SK-N-SH (cell line): Measurements from ENCODE around the gene CRYBG1. TPM values are rescaled to one million over a fixed set of nuclear protein-coding genes. Genes with fewer than 3 reads are reported as not detected.

ENCODE experiments used
- CTCF ChIA-PET: fragments of 300-600, 350-600 bp; formaldehyde crosslinking; extraction: SDS; loops from one replicate; lab custom pipeline; 2021; lab: Yijun Ruan, JAX
- POLR2A ChIA-PET: fragments of 350-600 bp; sonication (Branson Sonifier 250); formaldehyde crosslinking; extraction: SDS; loops from one replicate; lab custom pipeline; 2020; ENCODE audit warnings: antibody characterized with exemption, inconsistent platforms; lab: Yijun Ruan, JAX
- DNase-seq: peaks from one replicate; pipeline ENCODE4 v3.0.0; 2012
- H2AFZ ChIP-seq: fragments of 200-600 bp; sonication (generic); 2 replicates; pipeline ENCODE4 v1.8.1; 2016; ENCODE audit warnings: antibody characterized with exemption, mild to moderate bottlenecking, low read depth
- H3F3A ChIP-seq: fragments of 200-600 bp; sonication (generic); replicated peaks from 2 replicates; pipeline ENCODE3; 2016; ENCODE audit warnings: antibody characterized with exemption, mild to moderate bottlenecking; ENCODE audit not compliant: insufficient read depth
- H3K27ac ChIP-seq, 2 experiments: fragments of 200-500 bp in 1 of 2; fragments of 200-600 bp in 1 of 2; sonication (Bioruptor generic) in 1 of 2; sonication (generic), shearing (Covaris generic) in 1 of 2; 2 replicates each; pipeline versions ENCODE4 v1.5.1 to v1.6.1; 2014 to 2016; ENCODE audit warnings: low read depth in 2 of 2, inconsistent platforms in 1 of 2, low read length in 1 of 2, mild to moderate bottlenecking in 1 of 2, mixed read lengths in 1 of 2
- H3K27me3 ChIP-seq: fragments of 200-600 bp; sonication (generic), shearing (Covaris generic); 2 replicates; pipeline ENCODE4 v1.6.1; 2016; ENCODE audit warnings: mixed run types; ENCODE audit not compliant: insufficient read depth
- H3K36me3 ChIP-seq, 2 experiments: fragments of 200-500 bp in 1 of 2; fragments of 200-600 bp in 1 of 2; sonication (Bioruptor generic) in 1 of 2; sonication (generic) in 1 of 2; replicated peaks in 1 of 2; 2 replicates each; pipeline versions ENCODE3 to v1.5.1; 2014 to 2016; ENCODE audit warnings: low read length in 1 of 2, mild to moderate bottlenecking in 1 of 2; ENCODE audit not compliant: insufficient read depth in 2 of 2, control insufficient read depth in 1 of 2
- H3K4me1 ChIP-seq, 2 experiments: fragments of 200-500 bp in 1 of 2; fragments of 200-600 bp in 1 of 2; sonication (Bioruptor generic) in 1 of 2; sonication (generic), shearing (Covaris generic) in 1 of 2; 2 replicates each; pipeline versions ENCODE4 v1.5.1 to v1.6.1; 2014 to 2016; ENCODE audit warnings: low read depth in 1 of 2, low read length in 1 of 2, mixed run types in 1 of 2; ENCODE audit not compliant: insufficient read depth in 2 of 2, control insufficient read depth in 1 of 2
- H3K4me2 ChIP-seq: fragments of 200-600 bp; sonication (generic), shearing (Covaris generic); 2 replicates; pipeline ENCODE4 v1.6.1; 2017; ENCODE audit warnings: mixed run types
- H3K4me3 ChIP-seq, 2 experiments: fragments of 200-500 bp in 1 of 2; fragments of 200-600 bp in 1 of 2; sonication (Bioruptor generic) in 1 of 2; sonication (generic), shearing (Covaris generic) in 1 of 2; 2 replicates each; pipeline versions ENCODE4 v1.5.1 to v1.8.1; 2014 to 2016; ENCODE audit warnings: low read depth in 2 of 2, inconsistent platforms in 1 of 2, low read length in 1 of 2, mild to moderate bottlenecking in 1 of 2, mixed read lengths in 1 of 2, moderate library complexity in 1 of 2
- H3K79me2 ChIP-seq: fragments of 200-600 bp; sonication (generic); 2 replicates; pipeline ENCODE4 v1.8.1; 2017; ENCODE audit warnings: mild to moderate bottlenecking; ENCODE audit not compliant: insufficient read depth
- H3K9ac ChIP-seq: fragments of 200-600 bp; sonication (generic); 2 replicates; pipeline ENCODE4 v1.6.1; 2017; ENCODE audit warnings: mixed run types
- H3K9me2 ChIP-seq: fragments of 200-600 bp; sonication (generic); 2 replicates; pipeline ENCODE4 v1.6.1; 2017; ENCODE audit warnings: mixed run types
- H3K9me3 ChIP-seq: fragments of 200-600 bp; sonication (generic); 2 replicates; pipeline ENCODE4 v1.6.1; 2017; ENCODE audit warnings: mixed run types, mild to moderate bottlenecking, moderate library complexity
- H4K20me1 ChIP-seq: fragments of 200-600 bp; sonication (generic); 2 replicates; pipeline ENCODE4 v1.6.1; 2017; ENCODE audit warnings: mild to moderate bottlenecking, mixed run types; ENCODE audit not compliant: insufficient read depth
- CHD2 ChIP-seq: fragments of 150-350 bp; IDR thresholded peaks from 2 replicates; pipeline ENCODE4 v1.6.1; 2018; ENCODE audit warnings: low read length; ENCODE audit not compliant: partially characterized antibody
- EP300 ChIP-seq, 2 experiments: IDR thresholded peaks; 2 replicates each; pipeline versions ENCODE4 v1.4.0 to v1.6.1; 2012; ENCODE audit warnings: borderline replicate concordance in 1 of 2, low read depth in 1 of 2, low read length in 1 of 2
- FOSL2 ChIP-seq: IDR thresholded peaks from 2 replicates; pipeline ENCODE4 v1.4.0; 2012; ENCODE audit warnings: low read depth, mild to moderate bottlenecking, moderate library complexity, borderline replicate concordance
- FOXM1 ChIP-seq: IDR thresholded peaks from 2 replicates; pipeline ENCODE4 v1.4.0; 2012; ENCODE audit warnings: low read depth, mild to moderate bottlenecking
- GABPA ChIP-seq: IDR thresholded peaks from 2 replicates; pipeline ENCODE4 v1.4.0; 2012; ENCODE audit warnings: low read depth, mild to moderate bottlenecking
- JUND ChIP-seq: IDR thresholded peaks from 2 replicates; pipeline ENCODE4 v1.4.0; 2012
- MEF2A ChIP-seq: IDR thresholded peaks from 2 replicates; pipeline ENCODE4 v1.4.0; 2012; ENCODE audit warnings: low read depth, borderline replicate concordance
- MXI1 ChIP-seq: IDR thresholded peaks from 2 replicates; pipeline ENCODE4 v1.6.1; 2012; ENCODE audit warnings: mild to moderate bottlenecking, low read depth, low read length, improper control_type of control experiment
- NFIC ChIP-seq: IDR thresholded peaks from 2 replicates; pipeline ENCODE4 v1.4.0; 2012; ENCODE audit warnings: borderline replicate concordance
- POLR2AphosphoS5 ChIP-seq: IDR thresholded peaks from 2 replicates; pipeline ENCODE4 v1.6.1; 2012; ENCODE audit warnings: low read depth, low read length
- RAD21 ChIP-seq: IDR thresholded peaks from 2 replicates; pipeline ENCODE4 v1.6.1; 2012; ENCODE audit warnings: mild to moderate bottlenecking, low read length
- RXRA ChIP-seq: IDR thresholded peaks from 2 replicates; pipeline ENCODE4 v1.4.0; 2012; ENCODE audit warnings: low read depth, mild to moderate bottlenecking, borderline replicate concordance
- SIN3A ChIP-seq: IDR thresholded peaks from 2 replicates; pipeline ENCODE4 v1.6.1; 2012; ENCODE audit warnings: low read depth, mild to moderate bottlenecking, low read length, moderate library complexity, borderline replicate concordance
- TAF1 ChIP-seq: IDR thresholded peaks from 2 replicates; pipeline ENCODE4 v1.6.1; 2012; ENCODE audit warnings: low read depth, mild to moderate bottlenecking, low read length, moderate library complexity, borderline replicate concordance
- TCF12 ChIP-seq: IDR thresholded peaks from 2 replicates; pipeline ENCODE4 v1.4.0; 2012
- TEAD4 ChIP-seq: IDR thresholded peaks from 2 replicates; pipeline ENCODE4 v1.4.0; 2012; ENCODE audit warnings: mild to moderate bottlenecking, borderline replicate concordance; ENCODE audit not compliant: insufficient read depth
- YY1 ChIP-seq: IDR thresholded peaks from 2 replicates; pipeline ENCODE4 v1.4.0; 2012; ENCODE audit warnings: low read depth, mild to moderate bottlenecking
- WGBS: methylation state at CpG from one replicate; pipeline ENCODE4 v1.1.6; 2017; ENCODE audit warnings: low lambda C conversion rate; 5-methylcytosine and 5-hydroxymethylcytosine counted together
- polyA plus RNA-seq, 3 experiments: library from polyadenylated mRNA; depleted of rRNA; stranded (reverse); fragments of >200 nt; gene quantifications; 2 replicates each; pipeline ENCODE4 v1.2.3, GENCODE V29; 2012
- TF ChIP-seq, protein P1 (sequence below): IDR thresholded peaks from 2 replicates; pipeline ENCODE4; 2012
- TF ChIP-seq, protein P2 (sequence below): IDR thresholded peaks from 2 replicates; pipeline ENCODE4 v1.4.0; 2012; ENCODE audit warnings: low read depth, borderline replicate concordance
- TF ChIP-seq, protein P3 (sequence below): IDR thresholded peaks from 2 replicates; pipeline ENCODE4 v1.4.0; 2012; ENCODE audit warnings: low read depth
- TF ChIP-seq, protein P4 (sequence below): IDR thresholded peaks from 2 replicates; pipeline ENCODE4 v1.4.0; 2012; ENCODE audit warnings: low read depth, borderline replicate concordance
- TF ChIP-seq, protein P5 (sequence below): fragments of 150-350 bp; IDR thresholded peaks from 2 replicates; pipeline ENCODE4 v1.6.1; 2017; ENCODE audit warnings: antibody characterized with exemption, low read length, low read depth, borderline replicate concordance
- TF ChIP-seq, protein P6 (sequence below): fragments of 150-350 bp; IDR thresholded peaks from 2 replicates; pipeline ENCODE4 v1.6.1; 2016; ENCODE audit warnings: mild to moderate bottlenecking, low read depth, low read length

The CRYBG1 gene
- polyA plus RNA-seq, 1 of the 3 experiments (the other 2 are of a cell fraction) = 13.8 TPM

DNA sequence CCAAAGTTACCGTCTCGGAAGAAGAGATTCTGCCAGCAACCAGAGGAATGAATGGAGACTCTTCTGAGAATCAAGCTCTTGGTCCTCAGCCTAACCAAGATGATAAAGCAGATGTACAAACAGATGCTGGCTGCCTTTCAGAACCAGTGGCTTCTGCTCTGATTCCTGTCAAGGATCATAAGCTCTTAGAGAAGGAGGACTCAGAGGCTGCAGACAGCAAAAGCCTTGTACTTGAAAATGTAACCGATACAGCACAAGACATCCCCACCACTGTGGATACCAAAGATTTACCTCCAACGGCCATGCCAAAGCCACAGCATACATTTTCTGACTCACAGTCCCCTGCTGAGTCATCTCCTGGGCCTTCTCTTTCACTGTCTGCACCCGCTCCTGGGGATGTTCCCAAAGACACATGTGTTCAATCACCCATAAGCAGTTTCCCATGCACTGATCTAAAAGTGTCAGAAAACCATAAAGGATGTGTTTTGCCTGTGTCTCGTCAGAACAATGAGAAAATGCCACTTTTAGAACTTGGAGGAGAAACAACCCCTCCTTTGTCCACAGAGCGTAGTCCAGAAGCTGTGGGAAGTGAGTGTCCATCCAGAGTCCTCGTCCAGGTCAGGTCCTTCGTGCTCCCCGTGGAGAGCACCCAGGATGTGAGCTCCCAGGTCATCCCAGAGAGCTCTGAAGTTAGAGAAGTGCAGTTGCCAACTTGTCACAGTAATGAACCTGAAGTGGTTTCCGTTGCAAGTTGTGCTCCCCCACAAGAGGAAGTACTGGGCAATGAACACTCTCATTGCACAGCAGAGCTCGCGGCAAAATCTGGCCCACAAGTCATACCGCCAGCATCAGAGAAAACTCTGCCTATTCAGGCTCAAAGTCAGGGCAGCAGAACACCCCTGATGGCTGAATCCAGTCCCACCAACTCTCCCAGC is 159.2 kb downstream of the CRYBG1 start:
- Histone ChIP-seq H3K4me2 (peak overlapping the region; percentile 78), H3K27me3 (no peaks in the 10 kb centered on the region), H2AFZ (no peak overlapping the region; the same call in 1 of the 2 replicates), H3K4me1 (peaks cover 0 to 18% of the 10 kb centered on the region in 2 experiments), H3F3A (peaks cover 44% of the 10 kb centered on the region), H3K9me2 (no peaks in the 10 kb centered on the region)
- POLR2A ChIA-PET = no interaction called here
- TF ChIP-seq, protein P1, sequence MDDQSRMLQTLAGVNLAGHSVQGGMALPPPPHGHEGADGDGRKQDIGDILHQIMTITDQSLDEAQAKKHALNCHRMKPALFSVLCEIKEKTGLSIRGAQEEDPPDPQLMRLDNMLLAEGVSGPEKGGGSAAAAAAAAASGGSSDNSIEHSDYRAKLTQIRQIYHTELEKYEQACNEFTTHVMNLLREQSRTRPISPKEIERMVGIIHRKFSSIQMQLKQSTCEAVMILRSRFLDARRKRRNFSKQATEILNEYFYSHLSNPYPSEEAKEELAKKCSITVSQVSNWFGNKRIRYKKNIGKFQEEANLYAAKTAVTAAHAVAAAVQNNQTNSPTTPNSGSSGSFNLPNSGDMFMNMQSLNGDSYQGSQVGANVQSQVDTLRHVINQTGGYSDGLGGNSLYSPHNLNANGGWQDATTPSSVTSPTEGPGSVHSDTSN = peak; percentile 96
- TF ChIP-seq, protein P2, sequence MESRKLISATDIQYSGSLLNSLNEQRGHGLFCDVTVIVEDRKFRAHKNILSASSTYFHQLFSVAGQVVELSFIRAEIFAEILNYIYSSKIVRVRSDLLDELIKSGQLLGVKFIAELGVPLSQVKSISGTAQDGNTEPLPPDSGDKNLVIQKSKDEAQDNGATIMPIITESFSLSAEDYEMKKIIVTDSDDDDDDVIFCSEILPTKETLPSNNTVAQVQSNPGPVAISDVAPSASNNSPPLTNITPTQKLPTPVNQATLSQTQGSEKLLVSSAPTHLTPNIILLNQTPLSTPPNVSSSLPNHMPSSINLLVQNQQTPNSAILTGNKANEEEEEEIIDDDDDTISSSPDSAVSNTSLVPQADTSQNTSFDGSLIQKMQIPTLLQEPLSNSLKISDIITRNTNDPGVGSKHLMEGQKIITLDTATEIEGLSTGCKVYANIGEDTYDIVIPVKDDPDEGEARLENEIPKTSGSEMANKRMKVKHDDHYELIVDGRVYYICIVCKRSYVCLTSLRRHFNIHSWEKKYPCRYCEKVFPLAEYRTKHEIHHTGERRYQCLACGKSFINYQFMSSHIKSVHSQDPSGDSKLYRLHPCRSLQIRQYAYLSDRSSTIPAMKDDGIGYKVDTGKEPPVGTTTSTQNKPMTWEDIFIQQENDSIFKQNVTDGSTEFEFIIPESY = peak; percentile 90
- TF ChIP-seq NFIC (peak; percentile 97), TAF1 (0 out of 2 replicates have a peak, but pooled peaks have one; percentile 46), CHD2 (no peak), RAD21 (no peak), TEAD4 (peak; percentile 93), TCF12 (peak; percentile 99), EP300 (IDR thresholded peaks at IDR 0.05; ENCODE audit: borderline replicate concordance in 1 of 2, low read depth in 1 of 2, low read length in 1 of 2) (peak; percentile 67 to 98), MXI1 (no peak), JUND (peak; percentile 100), RXRA (peak; percentile 58; the same call in 1 of the 2 replicates), SIN3A (peak; percentile 94; the same call in 1 of the 2 replicates), GABPA (0 out of 2 replicates have a peak, but pooled peaks have one; percentile 3), FOXM1 (peak; percentile 94), FOSL2 (peak; percentile 99), POLR2AphosphoS5 (peak; percentile 93), YY1 (no peak; the same call in 1 of the 2 replicates), MEF2A (peak; percentile 55; the same call in 1 of the 2 replicates)
- TF ChIP-seq, protein P3, sequence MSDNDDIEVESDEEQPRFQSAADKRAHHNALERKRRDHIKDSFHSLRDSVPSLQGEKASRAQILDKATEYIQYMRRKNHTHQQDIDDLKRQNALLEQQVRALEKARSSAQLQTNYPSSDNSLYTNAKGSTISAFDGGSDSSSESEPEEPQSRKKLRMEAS = peak; percentile 91
- TF ChIP-seq, protein P4, sequence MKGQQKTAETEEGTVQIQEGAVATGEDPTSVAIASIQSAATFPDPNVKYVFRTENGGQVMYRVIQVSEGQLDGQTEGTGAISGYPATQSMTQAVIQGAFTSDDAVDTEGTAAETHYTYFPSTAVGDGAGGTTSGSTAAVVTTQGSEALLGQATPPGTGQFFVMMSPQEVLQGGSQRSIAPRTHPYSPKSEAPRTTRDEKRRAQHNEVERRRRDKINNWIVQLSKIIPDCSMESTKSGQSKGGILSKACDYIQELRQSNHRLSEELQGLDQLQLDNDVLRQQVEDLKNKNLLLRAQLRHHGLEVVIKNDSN = peak; percentile 32; the same call in 1 of the 2 replicates
- TF ChIP-seq, protein P5, sequence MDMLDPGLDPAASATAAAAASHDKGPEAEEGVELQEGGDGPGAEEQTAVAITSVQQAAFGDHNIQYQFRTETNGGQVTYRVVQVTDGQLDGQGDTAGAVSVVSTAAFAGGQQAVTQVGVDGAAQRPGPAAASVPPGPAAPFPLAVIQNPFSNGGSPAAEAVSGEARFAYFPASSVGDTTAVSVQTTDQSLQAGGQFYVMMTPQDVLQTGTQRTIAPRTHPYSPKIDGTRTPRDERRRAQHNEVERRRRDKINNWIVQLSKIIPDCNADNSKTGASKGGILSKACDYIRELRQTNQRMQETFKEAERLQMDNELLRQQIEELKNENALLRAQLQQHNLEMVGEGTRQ = no peak
- TF ChIP-seq, protein P6, sequence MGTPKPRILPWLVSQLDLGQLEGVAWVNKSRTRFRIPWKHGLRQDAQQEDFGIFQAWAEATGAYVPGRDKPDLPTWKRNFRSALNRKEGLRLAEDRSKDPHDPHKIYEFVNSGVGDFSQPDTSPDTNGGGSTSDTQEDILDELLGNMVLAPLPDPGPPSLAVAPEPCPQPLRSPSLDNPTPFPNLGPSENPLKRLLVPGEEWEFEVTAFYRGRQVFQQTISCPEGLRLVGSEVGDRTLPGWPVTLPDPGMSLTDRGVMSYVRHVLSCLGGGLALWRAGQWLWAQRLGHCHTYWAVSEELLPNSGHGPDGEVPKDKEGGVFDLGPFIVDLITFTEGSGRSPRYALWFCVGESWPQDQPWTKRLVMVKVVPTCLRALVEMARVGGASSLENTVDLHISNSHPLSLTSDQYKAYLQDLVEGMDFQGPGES = no peak
- TF ChIP-seq, all 33 proteins: peak for 17
- CTCF ChIA-PET = interaction anchor here (0.6 kb wide), 1 partner anchor 46 kb away, joined by 3 read pairs; no protein-coding TSS in a partner anchor
- no peak for DNase-seq
- Histone ChIP-seq H3K36me3 (peaks cover 4 to 18% of the 10 kb centered on the region in 2 experiments), H3K27ac (peak overlapping the region; percentile 84 to 100), H3K4me3 (peak overlapping the region; percentile 29 to 52; a peak in 3 of 4 replicates), H3K9ac (peak overlapping the region; percentile 85), H4K20me1 (no peaks in the 10 kb centered on the region), H3K79me2 (peaks cover 77% of the 10 kb centered on the region), H3K9me3 (no peaks in the 10 kb centered on the region)
- WGBS = 17% methylated on average over 14 of the region's 14 CpGs
